NCI-H510A (cell line): ENCODE results near the gene PRSS57.
A peak's percentile ranks its signal among the peaks of the same experiment; 100 is the strongest.

Experiments used
- DNase-seq: peaks from one replicate; lab custom pipeline; 2025; lab: John Stamatoyannopoulos, UW

The PRSS57 gene

DNA sequence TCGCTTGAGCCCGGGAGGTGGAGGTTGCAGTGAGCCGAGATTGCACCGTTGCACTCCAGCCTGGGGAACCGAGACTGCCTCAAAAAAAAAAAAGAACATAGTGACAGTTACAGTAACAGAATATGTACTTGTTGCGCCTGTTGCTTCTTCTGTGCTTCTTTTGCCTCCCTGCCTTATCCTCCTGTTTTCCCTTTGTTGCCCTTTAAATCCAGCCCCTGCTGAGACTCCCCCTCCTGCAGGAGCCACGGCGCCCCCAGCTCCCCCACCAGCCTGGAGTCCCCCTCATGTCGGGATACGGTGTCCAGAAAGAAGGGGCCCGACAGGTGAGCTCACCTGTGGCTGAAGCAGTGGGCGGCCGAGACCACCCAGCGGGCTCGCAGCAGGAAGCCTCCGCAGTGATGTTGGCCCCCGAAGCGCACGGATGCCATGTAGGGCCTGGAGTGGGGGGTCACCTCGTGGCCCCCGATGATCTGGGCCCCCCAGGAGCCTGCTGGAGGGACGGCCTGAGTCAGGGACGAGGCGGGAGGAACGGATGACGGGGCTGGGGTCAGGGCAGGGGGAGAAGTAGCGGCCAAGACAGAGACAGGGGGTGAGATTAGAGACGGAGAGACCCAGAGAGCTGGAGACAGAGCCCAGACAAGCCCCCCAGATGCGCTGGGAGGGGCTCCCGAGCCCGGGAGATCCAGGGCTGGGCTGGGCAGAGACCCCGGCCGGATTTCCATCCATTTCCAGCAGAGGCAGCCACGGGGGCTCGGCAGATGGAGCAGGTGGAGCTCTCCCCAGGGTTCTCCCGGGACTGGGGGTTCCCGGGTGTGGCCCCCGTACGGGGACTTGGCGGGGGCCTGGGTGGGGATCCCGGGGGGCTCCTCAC lies 536 bp downstream of the PRSS57 start:
- no peak for DNase-seq

DNA sequence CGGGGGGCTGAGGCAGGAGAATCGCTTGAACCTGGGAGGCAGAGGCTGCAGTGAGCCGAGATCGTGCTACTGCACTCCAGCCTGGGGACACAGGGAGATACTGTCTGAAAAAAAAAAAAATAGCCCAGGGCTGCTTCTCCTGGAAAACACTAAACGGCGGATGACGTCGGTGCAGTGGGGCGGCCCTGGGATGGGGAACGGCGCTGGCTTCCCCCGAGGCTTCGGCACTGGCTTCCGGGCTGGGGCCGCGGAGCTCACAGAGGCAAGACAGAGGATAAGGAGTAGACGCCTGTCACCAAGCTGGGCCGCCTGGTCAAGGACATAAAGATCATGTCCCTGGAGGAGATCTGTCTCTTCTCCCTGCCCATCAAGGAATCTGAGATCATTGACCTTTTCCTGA lies 5.0 kb downstream of the PRSS57 start:
- no peak for DNase-seq

DNA sequence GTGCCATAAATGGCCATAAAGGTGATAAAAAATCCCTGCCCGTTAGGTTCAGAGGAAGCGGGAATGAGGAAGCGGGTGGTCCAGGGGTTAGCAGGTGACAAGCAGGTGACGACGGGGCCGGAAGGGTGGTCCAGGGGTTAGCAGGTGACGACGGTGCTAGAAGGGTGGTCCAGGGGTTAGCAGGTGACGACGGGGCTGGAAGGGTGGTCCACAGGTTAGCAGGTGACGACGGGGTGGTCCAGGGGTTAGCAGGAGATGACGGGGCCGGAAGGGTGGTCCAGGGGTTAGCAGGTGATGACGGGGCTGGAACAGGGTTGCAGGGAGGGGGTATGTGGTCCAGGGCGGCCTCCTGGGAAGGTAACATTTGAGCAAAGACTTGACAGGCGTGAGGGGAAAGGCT lies 6.3 kb downstream of the PRSS57 start:
- DNase-seq, result no peak

DNA sequence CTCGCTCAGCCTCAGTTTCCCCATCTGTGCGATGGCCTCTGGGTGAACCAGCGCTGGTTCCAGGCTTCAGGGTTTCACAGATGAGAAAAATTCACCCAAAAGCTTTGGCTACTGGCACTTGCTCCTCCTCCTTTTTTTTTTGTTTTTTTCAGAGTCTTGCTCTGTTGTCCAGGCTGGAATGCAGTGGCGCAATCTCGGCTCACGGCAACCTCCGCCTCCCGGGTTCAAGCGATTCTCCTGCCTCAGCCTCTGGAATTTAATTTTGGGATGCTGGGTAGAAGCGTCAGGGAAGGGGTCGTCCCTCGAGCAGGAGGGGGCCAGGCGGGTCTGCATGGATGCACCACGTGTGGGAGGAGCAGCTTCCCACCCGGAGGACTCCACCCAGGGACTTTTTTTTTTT lies 7.0 kb downstream of the PRSS57 start:
- no peak for DNase-seq

DNA sequence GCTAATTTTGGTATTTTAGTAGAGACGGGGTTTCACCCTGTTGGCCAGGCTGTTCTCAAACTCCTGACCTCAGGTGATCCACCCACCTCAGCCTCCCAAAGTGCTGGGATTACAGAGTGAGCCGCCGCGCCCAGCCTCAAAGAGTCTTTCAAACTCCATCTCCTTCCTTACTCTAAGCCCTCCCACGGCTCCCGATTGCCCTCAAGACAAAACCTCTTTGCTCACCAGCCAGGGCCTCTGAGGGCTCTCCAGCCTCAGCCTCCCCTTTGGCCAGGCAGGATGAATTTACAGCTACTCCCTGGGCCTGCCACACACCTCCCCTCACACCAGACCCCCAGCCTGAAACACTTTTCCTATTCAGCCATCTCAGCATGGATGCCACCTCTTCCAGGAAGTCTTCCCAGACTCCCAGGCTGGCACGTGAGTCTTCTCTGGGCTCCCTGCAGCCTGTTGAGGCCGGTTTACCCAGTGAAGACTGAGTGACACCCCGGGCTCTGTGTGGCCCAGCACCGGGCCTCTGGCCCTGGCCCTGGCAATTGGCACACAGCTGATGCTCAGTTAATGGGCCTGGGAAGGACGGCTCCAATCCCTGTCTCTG lies 7.6 kb downstream of the PRSS57 start:
- DNase-seq, result no peak

DNA sequence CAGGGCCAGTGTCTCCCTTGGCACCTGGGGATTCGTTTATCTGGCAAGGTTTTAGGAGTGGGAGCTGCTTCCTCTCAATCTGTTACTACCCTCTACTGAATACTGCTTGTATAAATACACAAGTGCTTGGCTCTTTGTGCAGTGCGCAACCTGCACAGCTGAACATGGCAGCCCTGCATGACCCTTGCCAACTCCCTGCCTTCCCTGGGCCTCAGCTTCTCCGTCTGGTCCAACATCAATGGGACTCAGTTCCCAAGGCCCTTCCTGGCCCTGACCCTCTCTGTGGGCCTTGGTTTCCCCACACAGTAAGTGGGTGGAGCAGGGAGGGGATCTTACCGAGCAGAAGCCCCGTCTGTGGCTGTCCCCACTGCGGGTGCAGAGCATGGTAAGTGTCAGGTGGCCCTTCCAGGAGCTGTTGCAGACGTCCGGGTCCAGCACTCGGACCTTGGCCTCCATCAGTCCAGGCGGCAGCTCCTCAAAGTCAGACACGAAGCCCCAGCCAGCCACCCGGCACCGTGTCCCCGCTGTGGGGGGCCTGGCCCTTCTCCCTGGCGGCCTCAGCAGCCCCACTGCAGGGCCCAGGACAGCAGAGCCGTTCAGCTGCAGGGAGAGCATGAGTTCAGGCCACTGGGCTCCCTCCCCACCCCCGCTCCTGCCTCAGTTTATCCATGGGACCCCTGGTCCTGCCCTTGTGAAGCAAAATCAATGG lies 8.5 kb downstream of the PRSS57 start:
- no peak for DNase-seq

DNA sequence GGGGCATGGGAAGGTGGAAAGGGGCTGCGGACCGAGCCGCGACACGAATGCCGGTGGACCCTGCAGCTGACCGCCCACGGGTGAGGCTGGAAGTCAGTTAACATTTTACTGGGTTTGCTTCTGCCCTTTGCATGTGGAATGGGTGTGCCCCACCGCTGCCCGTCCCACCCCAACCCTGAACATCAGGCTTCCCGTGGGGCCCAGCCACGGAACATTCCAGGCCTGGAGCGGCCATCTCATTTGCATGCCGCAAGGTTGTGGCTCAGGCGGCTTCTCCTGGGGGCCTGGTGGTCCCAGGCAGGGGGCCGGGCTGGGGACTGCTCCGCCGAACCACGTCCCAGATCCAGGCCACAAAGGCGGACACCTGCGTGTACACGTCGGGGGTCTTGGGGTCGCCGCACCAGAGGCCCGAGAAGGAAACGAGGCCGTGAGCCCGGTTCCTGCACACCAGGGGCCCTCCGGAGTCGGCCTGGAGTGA lies 9.8 kb downstream of the PRSS57 start:
- no peak for DNase-seq

DNA sequence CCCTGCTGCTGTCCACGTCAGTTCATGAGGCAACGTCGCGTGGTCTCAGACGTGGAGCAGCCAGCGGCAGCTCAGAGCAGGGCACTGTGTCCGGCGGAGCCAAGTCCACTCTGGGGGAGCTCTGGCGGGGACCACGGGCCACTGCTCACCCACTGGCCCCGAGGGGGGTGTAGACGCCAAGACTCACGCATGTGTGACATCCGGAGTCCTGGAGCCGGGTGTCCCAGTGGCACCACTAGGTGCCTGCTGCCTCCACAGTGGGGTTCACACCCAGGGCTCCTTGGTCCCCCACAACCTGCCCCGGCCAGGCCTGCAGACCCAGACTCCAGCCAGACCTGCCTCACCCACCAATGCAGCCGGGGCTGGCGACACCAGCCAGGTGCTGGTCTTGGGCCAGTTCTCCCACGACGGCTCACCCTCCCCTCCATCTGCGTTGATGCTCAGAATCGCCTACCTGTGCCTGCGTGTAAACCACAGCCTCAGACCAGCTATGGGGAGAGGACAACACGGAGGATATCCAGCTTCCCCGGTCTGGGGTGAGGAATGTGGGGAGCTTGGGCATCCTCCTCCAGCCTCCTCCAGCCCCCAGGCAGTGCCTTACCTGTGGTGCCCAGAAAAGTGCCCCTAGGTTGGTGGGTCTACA lies 12.5 kb downstream of the PRSS57 start:
- DNase-seq, result no peak

DNA sequence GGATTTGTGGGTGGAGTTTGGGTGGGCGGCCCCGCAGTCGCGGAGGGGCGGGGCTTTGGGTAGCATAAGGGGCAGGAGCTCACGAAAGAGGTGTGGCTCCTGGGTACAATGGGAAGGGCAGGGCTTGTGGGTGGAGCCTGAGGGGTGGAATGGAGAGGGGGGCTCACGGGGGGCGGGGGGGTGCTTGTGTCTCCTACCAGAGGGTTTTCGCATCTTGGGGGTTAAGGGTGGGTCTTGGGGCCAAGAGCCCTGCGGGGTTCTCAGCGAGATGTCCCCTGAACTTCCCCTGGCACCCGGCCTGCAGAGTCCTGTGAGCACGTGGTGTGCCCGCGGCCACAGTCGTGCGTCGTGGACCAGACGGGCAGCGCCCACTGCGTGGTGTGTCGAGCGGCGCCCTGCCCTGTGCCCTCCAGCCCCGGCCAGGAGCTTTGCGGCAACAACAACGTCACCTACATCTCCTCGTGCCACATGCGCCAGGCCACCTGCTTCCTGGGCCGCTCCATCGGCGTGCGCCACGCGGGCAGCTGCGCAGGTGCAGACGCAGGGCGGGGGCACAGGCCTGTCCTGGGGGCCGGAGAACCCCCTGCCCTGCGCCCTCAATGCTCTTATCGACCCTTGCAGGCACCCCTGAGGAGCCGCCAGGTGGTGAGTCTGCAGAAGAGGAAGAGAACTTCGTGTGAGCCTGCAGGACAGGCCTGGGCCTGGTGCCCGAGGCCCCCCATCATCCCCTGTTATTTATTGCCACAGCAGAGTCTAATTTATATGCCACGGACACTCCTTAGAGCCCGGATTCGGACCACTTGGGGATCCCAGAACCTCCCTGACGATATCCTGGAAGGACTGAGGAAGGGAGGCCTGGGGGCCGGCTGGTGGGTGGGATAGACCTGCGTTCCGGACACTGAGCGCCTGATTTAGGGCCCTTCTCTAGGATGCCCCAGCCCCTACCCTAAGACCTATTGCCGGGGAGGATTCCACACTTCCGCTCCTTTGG lies 13.9 kb downstream of the PRSS57 start:
- no peak for DNase-seq

DNA sequence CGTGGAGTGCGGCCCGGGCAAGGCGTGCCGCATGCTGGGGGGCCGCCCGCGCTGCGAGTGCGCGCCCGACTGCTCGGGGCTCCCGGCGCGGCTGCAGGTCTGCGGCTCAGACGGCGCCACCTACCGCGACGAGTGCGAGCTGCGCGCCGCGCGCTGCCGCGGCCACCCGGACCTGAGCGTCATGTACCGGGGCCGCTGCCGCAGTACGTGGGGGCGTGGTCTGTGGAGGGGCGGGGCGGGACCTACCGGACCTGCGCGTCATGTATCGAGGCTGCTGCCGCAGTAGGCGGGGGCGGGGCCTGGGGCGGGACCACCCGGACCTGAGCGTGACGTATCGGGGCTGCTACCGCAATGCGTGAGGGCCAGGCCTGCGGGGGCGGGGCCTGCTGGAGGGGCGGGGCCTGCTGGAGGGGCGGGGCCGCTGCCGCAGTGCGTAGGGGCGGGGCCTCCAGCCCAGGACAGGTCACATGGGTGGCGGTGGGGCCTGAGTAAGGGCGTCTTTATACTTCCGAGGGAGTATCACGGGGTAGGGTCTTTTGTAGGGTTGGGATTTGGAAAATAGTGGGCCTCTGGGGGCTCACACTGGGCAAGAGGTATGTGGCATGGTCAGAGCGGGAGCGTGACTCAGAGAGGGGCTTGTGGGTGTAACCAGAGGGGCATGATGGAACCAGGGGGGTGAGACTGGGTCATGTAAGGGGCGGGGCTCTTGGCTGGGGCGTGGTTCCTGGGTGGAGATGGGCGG lies 14.8 kb downstream of the PRSS57 start:
- DNase-seq, result peak; percentile 61

DNA sequence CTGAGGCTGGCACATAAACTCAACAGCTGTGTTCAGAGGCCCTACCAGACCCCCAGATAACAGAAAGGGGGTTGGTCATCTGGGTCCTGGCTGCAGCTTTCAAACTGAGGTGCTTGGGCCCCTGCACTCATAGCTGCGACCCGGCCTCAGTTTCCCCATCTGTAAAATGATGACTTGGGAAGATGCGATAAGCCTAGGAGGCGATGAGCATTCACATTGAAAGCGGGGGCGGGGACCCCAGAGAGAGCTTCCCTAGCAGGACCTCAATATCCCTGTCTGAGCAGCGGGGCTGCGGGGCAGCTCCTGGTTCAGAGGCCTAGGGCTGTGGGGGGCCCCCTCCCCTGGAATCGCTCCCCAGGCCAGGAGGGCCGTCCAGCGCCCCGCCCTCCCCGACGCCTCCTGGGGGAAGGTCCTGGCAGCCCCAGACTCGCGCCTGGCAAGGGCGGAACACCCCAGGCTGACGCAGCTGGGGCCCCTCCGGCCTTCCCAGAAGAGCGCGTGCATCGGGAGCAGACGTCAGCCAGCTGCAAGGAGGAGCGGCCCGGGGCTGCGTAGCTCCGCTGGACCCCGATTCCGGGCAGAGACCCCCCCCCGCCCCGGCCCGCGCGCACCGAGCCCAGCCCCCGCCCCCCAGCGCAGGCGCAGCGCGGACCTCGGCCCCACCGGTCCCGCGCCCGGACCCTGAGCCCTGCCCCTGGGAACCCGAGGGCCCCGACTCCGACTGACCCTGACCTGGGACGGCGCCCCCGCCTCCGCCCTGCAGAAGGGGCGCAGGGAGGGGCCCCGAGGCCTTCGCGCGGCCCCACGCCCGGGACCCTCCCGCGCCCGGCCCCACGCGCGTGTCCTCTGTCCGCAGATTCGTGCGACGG lies 15.6 kb downstream of the PRSS57 start:
- no peak for DNase-seq

DNA sequence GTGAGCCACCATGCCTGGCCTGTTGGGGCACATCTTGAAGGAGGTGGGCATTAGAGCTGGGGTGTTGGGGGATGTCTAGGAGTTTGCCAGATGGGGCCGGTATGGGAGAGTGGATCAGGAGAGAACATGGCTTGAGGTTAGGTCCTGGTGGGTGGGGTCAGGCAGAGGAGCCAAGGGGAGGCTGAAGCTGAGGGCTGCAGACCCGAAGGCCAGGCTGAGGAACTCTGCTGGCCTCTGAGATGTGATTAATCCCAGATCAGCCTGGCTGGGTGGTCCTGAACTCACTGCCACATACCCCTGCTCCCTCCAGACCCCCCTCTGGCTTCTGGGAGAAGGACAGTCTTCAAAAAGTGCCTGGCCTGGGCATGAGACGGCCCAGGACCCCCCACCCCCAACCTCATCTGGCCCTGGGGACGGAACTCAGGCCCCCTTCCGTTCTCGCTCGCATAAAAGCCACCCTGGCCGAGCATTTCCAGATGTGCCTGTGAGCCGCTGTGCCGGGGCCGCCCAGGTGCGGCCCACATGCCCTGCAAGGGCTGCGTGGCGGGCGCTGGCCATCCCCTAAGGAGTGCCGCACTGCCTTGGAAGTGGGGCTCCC lies 16.4 kb downstream of the PRSS57 start:
- DNase-seq, result no peak

DNA sequence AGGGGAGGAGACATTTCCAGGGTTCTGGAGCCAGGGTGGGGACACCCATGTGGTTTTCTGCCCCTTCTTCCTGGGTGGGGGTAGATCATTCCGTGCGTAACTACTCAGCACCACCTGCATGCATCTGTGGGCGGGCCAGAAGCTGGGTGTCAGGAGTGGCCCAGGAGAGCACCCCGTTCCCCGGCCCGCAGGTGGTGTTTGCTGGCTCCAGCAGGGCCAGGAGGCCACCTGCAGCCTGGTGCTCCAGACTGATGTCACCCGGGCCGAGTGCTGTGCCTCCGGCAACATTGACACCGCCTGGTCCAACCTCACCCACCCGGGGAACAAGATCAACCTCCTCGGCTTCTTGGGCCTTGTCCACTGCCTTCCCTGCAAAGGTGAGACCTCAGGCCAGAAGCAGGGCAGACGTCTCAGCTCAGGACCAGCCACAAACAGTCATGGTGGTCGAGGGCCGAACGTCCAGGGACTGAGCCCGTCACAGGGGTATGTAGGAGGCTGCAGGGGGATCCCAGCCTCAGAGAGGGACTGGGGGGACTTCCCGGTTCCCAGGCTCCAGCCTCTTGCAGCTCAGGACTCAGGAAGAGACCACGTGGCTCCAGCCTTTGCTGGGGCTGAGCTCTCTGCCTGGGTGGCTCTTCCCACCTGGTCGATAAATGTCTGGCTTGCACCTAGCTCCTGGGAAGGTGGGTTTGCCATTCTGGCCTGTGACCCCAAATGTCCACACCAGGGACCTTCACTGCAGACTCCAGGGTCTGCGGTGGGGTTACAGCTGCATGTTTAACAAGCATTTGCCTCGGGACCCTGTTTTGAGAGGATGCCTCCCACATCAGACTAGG lies 17.4 kb downstream of the PRSS57 start:
- no peak for DNase-seq

DNA sequence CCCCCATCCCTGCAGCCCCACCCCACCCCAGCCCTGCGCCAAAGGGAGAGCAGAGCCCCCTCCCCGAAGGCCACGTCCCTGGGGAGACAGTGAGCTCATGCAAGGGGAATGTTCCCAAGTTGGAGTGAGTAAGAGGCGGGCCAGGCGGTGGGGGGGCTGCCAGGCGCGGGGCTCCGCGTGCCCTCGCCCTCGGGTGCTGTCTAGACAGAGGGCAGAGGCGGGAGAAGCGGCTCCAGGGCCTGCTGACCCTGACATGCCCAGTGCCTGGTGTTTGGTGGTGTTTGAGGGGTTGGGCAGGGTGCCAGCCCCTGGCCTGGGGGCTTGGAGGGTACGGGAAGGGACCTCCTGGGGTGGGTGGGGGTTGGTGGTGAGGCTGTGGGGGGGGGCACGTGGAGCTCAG lies 18.1 kb downstream of the PRSS57 start:
- DNase-seq, result no peak

DNA sequence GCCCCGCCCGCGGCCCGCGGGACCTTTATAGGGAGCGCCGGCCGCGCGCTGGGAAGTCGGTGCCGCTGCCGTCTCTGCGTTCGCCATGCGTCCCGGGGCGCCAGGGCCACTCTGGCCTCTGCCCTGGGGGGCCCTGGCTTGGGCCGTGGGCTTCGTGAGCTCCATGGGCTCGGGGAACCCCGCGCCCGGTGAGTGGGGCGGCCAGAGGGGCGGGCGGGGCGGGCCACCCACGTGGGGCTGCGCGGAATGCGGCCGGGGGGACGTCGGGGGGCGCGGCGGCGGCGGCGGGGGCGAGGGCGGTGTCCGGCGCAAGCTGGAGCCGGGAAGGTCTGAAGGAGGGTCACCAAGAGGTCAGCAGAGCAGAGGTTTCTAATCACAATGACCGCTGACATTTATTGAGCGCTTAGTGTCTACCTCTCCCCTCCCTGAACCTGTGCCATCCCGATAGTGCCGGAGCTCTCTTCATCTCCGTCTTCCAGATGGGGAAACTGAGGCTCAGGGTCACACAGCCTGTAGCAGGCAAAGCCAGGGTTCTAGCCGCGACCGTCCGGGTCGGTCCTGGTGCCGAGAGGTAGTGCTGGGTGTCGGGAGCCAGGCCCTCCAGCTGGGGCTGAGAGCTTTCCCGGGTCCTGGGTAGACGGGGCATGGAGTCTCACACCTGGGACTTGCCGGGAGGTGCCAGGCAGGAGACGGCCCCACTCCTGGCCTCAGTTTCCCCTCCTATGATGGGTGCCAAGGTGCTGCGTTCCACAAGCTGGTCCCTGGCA lies 18.7 kb downstream of the PRSS57 start, which contains the start of gene FSTL3:
FSTL3 (plus strand) TSS at position 54 of the 767 bp plus-strand sequence; CDS start at position 86, 32 bp downstream.
- DNase-seq, result no peak

DNA sequence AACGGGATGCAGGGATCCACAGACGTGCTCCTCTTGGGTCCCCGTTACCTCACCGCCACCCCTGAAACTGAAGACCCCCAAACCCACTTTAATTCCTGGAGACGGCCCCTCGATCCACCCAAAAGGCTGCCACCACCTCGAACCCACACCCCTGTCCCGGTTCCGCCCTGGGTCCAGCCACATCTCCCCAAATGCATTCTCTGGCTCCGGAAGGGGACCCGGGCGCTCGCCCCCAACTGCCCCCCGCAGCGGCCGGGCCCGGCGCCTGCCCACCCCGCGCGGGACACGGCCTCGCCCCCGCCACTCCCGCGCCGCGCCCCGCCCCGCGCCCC lies 19.3 kb downstream of the PRSS57 start:
- no peak for DNase-seq
